Measurements from ENCODE around the gene LTBP1. TPM values are rescaled to one million over a fixed set of nuclear protein-coding genes. Genes with fewer than 3 reads are reported as not detected.
A peak's percentile ranks its signal among the peaks of the same experiment; 100 is the strongest.
"Not testable (repeated sequence)": the region's sequence is repeated elsewhere in the genome, so short reads cannot be mapped to it uniquely, and the experiment has no call there.

The LTBP1 gene
- polyA plus RNA-seq, result 1 to 10 TPM in 1 of 3 donors, under 1 TPM in 1, not detected in 1; 0.58 to 2.0 TPM

GRCh38 chr2:32946314-32947075 is at the start of gene LTBP1:
Gene LTBP1, plus strand, starts transcription at chr2:32946953. Its CDS starts 372 bp downstream, at chr2:32947325.
- DNase-seq, result peak; percentile 17 to 56 (median 30)
- Mint-ChIP-seq H3K9me3 (no peaks in the 10 kb centered on the region), H3K27ac (no peak within 1 kb of the TSS), H3K36me3 (no peaks in the 10 kb centered on the region), H3K4me3 (peak within 1 kb of the TSS; percentile 78 to 86 (median 82)), H3K27me3 (ENCODE audit: low read depth in 3 of 3) (peaks cover 2 to 8% (median 8%) of the 10 kb centered on the region in 3 donors), H3K4me1 (peaks cover 4 to 16% of the 10 kb centered on the region in 2 donors)

- no peak for DNase-seq
- H3K4me1 Mint-ChIP-seq, result peaks cover 4 to 6% of the 10 kb centered on the region in 2 donors
- no peak overlapping the region for H3K4me3 Mint-ChIP-seq
- H3K9me3 Mint-ChIP-seq, result peaks cover 0 to 5% (median 0%) of the 10 kb centered on the region in 6 donors
- peaks cover 0 to 10% (median 0%) of the 10 kb centered on the region in 3 donors for H3K27me3 Mint-ChIP-seq (ENCODE audit: low read depth in 3 of 3)
- H3K27ac Mint-ChIP-seq, result no peak overlapping the region
- H3K36me3 Mint-ChIP-seq, result no peaks in the 10 kb centered on the region
Observed at GRCh38 chr2:32900246-32900973, 46.3 kb upstream of the LTBP1 start.

- H3K27me3 Mint-ChIP-seq (ENCODE audit: low read depth in 3 of 3), result peaks cover 0 to 10% (median 0%) of the 10 kb centered on the region in 3 donors
- H3K36me3 Mint-ChIP-seq, result no peaks in the 10 kb centered on the region
- H3K4me3 Mint-ChIP-seq, result no peak overlapping the region
- H3K4me1 Mint-ChIP-seq, result no peaks in the 10 kb centered on the region
- DNase-seq, result no peak
- H3K9me3 Mint-ChIP-seq, result peaks cover 0 to 5% (median 0%) of the 10 kb centered on the region in 6 donors
- H3K27ac Mint-ChIP-seq, result no peak overlapping the region
Observed at GRCh38 chr2:32901313-32901712, 45.4 kb upstream of the LTBP1 start.

- no peak overlapping the region for H3K4me3 Mint-ChIP-seq
- no peak for DNase-seq
- no peaks in the 10 kb centered on the region for H3K4me1 Mint-ChIP-seq
- peaks cover 0 to 10% (median 0%) of the 10 kb centered on the region in 3 donors for H3K27me3 Mint-ChIP-seq (ENCODE audit: low read depth in 3 of 3)
- H3K36me3 Mint-ChIP-seq, result no peaks in the 10 kb centered on the region
- no peak overlapping the region for H3K27ac Mint-ChIP-seq
- peaks cover 0 to 3% (median 0%) of the 10 kb centered on the region in 6 donors for H3K9me3 Mint-ChIP-seq
Observed at GRCh38 chr2:32902174-32902573, 44.6 kb upstream of the LTBP1 start.

- H3K27me3 Mint-ChIP-seq (ENCODE audit: low read depth in 3 of 3), result peaks cover 0 to 8% (median 0%) of the 10 kb centered on the region in 3 donors
- H3K4me3 Mint-ChIP-seq, result no peak overlapping the region
- H3K4me1 Mint-ChIP-seq, result no peaks in the 10 kb centered on the region
- no peak for DNase-seq
- H3K36me3 Mint-ChIP-seq, result no peaks in the 10 kb centered on the region
- no peak overlapping the region for H3K27ac Mint-ChIP-seq
- no peaks in the 10 kb centered on the region for H3K9me3 Mint-ChIP-seq
Observed at GRCh38 chr2:32902986-32903385, 43.8 kb upstream of the LTBP1 start.

GRCh38 chr2:32904074-32904473 is 42.7 kb upstream of the LTBP1 start:
- no peaks in the 10 kb centered on the region for H3K4me1 Mint-ChIP-seq
- H3K27me3 Mint-ChIP-seq (ENCODE audit: low read depth in 3 of 3), result peaks cover 0 to 5% (median 0%) of the 10 kb centered on the region in 3 donors
- H3K27ac Mint-ChIP-seq, result no peak overlapping the region
- no peak for DNase-seq
- H3K4me3 Mint-ChIP-seq, result no peak overlapping the region
- H3K36me3 Mint-ChIP-seq, result no peaks in the 10 kb centered on the region
- H3K9me3 Mint-ChIP-seq, result no peaks in the 10 kb centered on the region

GRCh38 chr2:32904751-32905150 is 42.0 kb upstream of the LTBP1 start:
- Mint-ChIP-seq H3K27ac (no peak overlapping the region), H3K4me1 (no peaks in the 10 kb centered on the region), H3K9me3 (no peaks in the 10 kb centered on the region), H3K27me3 (ENCODE audit: low read depth in 3 of 3) (peaks cover 0 to 5% (median 0%) of the 10 kb centered on the region in 3 donors), H3K4me3 (no peak overlapping the region), H3K36me3 (no peaks in the 10 kb centered on the region)
- no peak for DNase-seq

- Mint-ChIP-seq H3K27me3 (ENCODE audit: low read depth in 3 of 3) (peaks cover 0 to 5% (median 0%) of the 10 kb centered on the region in 3 donors), H3K4me1 (no peaks in the 10 kb centered on the region), H3K36me3 (no peaks in the 10 kb centered on the region), H3K4me3 (no peak overlapping the region), H3K9me3 (no peaks in the 10 kb centered on the region), H3K27ac (no peak overlapping the region)
- DNase-seq, result no peak
Observed at GRCh38 chr2:32905270-32905669, 41.5 kb upstream of the LTBP1 start.

GRCh38 chr2:32910883-32911598 is 35.7 kb upstream of the LTBP1 start:
- Mint-ChIP-seq H3K4me3 (no peak overlapping the region), H3K36me3 (no peaks in the 10 kb centered on the region), H3K27ac (no peak overlapping the region), H3K4me1 (no peaks in the 10 kb centered on the region), H3K9me3 (no peaks in the 10 kb centered on the region), H3K27me3 (ENCODE audit: low read depth in 3 of 3) (peaks cover 0 to 5% (median 2%) of the 10 kb centered on the region in 3 donors)
- DNase-seq, result no peak

- Mint-ChIP-seq H3K27ac (no peak overlapping the region), H3K4me1 (no peaks in the 10 kb centered on the region), H3K4me3 (no peak overlapping the region), H3K36me3 (peaks cover 0 to 3% (median 0%) of the 10 kb centered on the region in 3 donors), H3K27me3 (ENCODE audit: low read depth in 3 of 3) (peaks cover 0 to 5% (median 4%) of the 10 kb centered on the region in 3 donors), H3K9me3 (no peaks in the 10 kb centered on the region)
- no peak for DNase-seq
Observed at GRCh38 chr2:32915694-32916093, 31.1 kb upstream of the LTBP1 start.

- Mint-ChIP-seq H3K4me1 (no peaks in the 10 kb centered on the region), H3K27me3 (ENCODE audit: low read depth in 3 of 3) (peaks cover 1 to 4% (median 2%) of the 10 kb centered on the region in 3 donors), H3K4me3 (no peak overlapping the region), H3K36me3 (peaks cover 0 to 3% (median 0%) of the 10 kb centered on the region in 3 donors), H3K27ac (no peak overlapping the region), H3K9me3 (no peaks in the 10 kb centered on the region)
- DNase-seq, result no peak
Observed at GRCh38 chr2:32918774-32919173, 28.0 kb upstream of the LTBP1 start.

GRCh38 chr2:32919901-32920300 is 26.9 kb upstream of the LTBP1 start:
- H3K27ac Mint-ChIP-seq; DNase-seq; H3K36me3 Mint-ChIP-seq; H3K4me3 Mint-ChIP-seq; H3K4me1 Mint-ChIP-seq; H3K27me3 Mint-ChIP-seq (ENCODE audit: low read depth in 3 of 3); H3K9me3 Mint-ChIP-seq: not testable (repeated sequence)

- not testable (repeated sequence) for DNase-seq; H3K9me3 Mint-ChIP-seq; H3K27ac Mint-ChIP-seq; H3K4me1 Mint-ChIP-seq; H3K36me3 Mint-ChIP-seq; H3K27me3 Mint-ChIP-seq (ENCODE audit: low read depth in 3 of 3); H3K4me3 Mint-ChIP-seq
Observed at GRCh38 chr2:32921486-32921885, 25.3 kb upstream of the LTBP1 start.

- Mint-ChIP-seq H3K4me3 (no peak overlapping the region), H3K36me3 (peaks cover 0 to 3% (median 0%) of the 10 kb centered on the region in 3 donors), H3K27ac (no peak overlapping the region), H3K4me1 (no peaks in the 10 kb centered on the region), H3K9me3 (no peaks in the 10 kb centered on the region), H3K27me3 (ENCODE audit: low read depth in 3 of 3) (peaks cover 0 to 10% (median 5%) of the 10 kb centered on the region in 3 donors)
- no peak for DNase-seq
Observed at GRCh38 chr2:32922501-32922900, 24.3 kb upstream of the LTBP1 start.

Measured in immature natural killer cell (primary cell).